HG02884 (cell line): ENCODE data around the gene PRLH.

ENCODE experiments used
- ATAC-seq: cut with Tn5 transposase; IDR thresholded peaks from one replicate; pipeline ENCODE4 v1.9.1; 2021; ENCODE audit warnings: mild to moderate bottlenecking, moderate library complexity; ENCODE audit not compliant: unreplicated experiment

The PRLH gene

DNA sequence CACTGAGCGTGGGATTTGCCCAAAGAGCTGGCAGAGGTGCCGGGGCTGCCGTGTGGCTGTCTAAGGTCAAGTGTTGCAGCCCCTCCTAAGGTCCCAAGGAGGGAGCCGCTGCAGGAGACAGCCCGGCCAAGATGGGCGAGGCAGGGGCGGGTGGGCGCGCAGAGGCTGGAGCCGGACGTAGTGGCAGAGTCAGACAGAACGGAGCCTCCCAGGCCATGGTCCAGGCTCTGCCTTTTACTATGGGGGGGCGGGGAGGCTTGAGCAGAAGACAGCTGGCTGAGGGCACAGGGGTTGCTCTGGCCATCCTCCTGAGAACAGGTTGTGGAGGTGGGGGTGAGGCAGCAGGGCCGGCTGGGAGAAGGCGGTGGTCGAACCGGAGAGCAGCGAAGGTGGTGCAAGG is 27.5 kb upstream of the PRLH start:
- ATAC-seq, result no peak

DNA sequence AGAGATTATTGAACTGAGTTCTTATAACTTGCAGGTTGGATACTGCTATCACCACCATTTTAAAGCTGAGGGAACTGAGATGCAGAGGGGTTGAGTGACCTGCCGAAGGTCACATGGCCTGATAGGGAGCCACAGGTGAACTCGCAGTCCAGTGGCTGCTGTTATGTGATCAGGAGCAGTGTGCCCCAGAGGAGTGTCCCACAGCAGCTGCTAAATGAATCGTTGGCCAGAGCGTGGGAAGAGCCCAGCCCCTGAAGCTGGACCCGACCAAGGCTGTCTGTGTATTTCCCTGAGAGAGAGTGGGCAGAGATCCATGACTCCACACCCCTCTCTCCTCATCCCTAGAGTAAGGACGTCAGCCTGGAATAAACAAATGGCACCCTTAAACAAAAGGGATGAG is 26.7 kb upstream of the PRLH start:
- no peak for ATAC-seq

DNA sequence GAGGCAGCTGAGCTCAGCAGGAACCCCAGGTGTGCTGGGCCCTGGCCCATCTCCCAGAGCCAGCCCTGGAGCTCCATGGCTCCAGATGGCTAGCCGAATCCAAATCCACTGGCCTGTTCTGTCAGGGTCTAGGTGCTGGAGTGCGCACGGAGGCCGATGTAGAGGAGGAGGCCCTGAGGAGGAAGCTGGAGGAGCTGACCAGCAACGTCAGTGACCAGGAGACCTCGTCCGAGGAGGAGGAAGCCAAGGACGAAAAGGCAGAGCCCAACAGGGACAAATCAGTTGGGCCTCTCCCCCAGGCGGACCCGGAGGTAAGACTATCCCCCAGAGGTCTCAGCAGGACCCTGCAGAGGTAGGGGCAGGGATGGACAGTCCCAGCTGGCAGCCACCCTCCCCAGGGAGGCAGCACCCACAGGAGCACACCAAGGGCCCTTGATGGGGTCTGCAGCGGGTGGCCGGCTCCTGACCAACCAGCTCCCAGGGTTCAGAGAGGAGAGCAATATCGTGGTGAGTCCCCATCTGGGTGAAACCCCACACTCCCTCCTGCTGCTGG is 26.1 kb upstream of the PRLH start:
- no peak for ATAC-seq

DNA sequence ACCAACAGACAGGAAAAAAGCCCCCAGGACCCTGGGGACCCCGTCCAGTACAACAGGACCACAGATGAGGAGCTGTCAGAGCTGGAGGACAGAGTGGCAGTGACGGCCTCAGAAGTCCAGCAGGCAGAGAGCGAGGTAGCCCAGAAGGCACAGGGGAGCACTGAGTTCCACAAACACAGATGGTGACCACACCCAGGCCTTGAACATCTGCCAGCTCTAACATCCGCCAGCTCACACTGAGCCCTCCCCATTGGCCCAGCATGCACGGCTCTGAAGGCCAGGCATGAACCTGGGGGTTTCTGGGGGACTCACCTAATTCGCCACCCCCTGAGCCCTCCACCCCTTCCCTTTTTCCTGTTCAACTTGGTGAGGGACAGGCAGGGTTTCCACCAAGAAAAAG is 25.6 kb upstream of the PRLH start:
- ATAC-seq, result no peak

DNA sequence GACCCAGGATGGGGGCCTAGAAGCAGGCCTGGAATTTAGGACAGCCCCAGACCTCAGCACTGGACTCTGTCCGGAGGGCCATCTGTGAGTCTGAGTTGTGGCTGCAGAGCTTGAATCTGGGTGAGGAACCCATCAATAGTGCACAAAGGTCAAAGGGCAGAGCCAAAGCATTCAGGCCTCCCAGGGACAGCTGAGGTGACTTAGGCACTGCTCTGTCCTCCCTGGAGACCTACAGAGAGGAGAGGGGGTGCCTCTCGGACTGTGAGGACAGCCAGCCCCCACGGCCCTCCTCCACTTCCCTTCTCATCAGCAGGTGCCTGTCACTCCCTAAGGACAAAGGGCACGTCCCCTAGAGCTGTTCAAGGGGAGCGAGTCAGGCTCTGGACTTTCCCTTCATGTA is 25.1 kb upstream of the PRLH start:
- no peak for ATAC-seq

DNA sequence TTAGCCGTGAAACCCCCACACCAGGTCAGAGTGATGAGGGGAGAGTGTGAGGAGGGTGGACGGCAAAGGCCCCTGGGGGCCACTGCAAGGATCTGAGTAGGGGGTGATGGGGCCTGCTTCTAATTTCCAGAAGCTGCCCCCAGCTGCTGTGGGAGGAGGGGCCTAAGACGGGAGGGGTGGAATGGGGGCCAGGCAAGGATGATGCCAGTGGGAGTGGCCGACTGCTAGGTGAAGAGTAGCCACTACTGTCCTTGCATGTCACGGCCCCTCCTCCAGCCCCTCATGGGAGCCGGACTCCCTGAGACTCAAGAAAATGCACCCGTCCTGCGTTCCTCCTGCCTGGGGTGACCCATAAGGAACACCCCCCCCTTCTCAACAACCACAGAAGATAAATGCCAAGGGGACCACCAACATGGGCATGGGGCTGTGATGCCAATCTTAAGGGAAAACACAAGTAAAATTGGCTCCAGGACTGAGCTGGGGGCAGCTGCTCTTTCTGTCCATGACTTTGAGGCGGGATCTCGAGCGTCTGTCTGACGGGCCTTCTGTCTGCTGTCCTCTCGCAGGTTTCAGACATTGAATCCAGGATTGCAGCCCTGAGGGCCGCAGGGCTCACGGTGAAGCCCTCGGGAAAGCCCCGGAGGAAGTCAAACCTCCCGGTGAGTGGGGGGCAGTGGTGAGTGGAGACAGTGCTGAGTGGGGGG is 24.2 kb upstream of the PRLH start:
- no peak for ATAC-seq

DNA sequence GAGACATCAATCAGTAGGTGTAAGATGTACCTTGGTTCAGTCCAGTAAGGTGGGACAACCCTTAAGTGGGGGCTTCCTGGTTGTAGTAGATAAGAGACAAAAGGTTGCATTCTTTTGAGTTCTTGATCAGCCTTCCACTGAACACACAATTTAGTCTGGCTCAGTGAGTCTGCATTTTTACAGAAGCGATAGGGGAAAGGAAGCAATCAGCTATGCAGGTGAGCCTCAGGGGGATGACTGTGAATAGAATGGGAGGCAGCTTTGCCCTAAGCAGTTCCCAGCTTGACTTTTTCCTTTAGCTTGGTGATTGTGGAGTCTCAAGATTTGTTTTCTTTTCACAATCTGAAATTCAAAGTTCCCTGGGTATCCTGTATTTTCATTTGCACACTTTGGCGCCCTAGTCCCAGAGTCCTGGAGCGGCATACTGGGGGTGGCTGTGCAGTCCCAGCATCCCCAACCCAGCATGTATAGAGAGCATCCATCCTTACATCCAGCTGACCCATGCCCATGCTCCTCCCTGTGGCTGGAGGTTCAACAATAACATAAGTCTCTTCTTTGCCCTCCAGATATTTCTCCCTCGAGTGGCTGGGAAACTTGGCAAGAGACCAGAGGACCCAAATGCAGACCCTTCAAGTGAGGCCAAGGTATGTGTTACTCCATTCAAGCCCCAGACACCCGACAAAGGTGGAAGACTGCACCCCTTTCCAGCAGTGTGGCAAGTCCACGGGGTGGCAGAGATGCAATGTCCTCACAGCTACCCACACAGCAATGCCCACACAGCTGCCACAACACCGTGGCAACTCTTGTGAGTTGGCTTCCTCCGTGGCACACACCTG is 20.1 kb upstream of the PRLH start:
- ATAC-seq, result no peak

DNA sequence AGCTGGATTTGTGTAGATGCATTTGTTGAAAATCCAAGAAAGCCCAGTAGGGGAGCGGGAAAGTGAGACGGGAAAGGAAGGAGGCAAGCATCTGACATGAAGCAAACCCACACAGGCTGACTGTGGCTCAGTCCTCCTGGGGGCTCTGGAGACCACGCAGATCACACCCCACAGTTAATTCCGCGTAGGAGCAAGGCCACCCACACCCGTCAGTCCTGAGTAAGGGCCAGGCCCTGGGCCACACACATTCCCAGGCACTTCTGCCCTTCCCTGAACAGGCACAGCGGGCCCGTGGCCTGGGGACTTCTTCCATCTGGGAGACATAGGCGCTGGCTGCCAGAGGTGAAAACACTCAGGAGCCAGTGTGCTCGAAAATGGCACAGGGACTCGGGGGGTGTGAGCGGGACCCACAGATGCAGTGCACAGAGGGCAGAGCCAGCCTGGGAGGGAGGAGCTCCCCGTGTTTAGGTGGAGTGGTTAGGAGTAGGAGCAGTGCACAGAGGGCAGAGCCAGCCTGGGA is 19.4 kb upstream of the PRLH start:
- ATAC-seq, result no peak

DNA sequence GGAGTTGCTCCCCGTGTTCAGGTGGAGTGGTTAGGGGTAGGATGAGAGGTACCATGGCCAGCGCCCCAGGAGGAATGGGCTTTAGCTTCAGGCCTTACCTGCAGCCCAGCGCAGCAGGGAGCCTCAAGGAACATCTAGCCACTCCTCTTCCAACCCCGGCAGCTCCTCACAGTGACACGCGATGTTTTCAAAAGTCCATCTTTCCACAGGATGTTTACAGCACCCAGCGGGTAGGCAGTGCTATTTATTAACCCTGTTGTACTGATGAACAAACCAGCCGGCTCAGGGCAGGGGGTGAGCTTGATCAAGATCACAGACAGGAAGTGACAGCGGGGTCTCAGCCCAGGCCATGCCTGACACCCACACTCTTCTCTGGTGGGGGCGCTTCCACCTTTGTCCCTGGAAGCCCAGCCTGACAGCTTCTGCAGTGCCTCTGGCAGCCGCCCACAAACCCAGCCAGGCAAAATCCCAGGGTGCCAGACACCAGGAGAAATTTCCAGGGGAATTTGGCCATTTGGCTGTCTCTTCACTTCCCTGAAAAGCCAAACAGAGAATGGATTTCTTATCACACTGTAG is 18.4 kb upstream of the PRLH start:
- no peak for ATAC-seq

DNA sequence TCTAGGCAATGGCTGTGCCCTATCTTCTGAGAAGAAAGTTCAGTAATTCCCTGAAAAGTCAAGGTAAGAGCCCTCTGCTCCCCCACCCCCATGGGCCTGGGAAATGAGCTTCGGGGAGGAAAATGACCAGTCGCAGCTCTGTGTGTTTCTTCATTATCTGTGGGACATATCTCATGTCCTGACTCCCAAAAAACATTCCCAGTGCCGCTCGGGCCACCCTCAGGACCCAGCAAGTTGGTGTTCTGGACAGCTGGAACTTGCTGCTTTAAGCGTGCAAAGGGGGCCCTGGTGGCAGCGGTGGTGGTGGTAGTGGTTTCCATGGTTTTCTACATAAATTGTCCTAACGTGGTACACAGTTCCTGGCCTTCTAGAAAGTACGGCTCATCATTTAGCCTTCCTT is 17.2 kb upstream of the PRLH start:
- ATAC-seq, result no peak

DNA sequence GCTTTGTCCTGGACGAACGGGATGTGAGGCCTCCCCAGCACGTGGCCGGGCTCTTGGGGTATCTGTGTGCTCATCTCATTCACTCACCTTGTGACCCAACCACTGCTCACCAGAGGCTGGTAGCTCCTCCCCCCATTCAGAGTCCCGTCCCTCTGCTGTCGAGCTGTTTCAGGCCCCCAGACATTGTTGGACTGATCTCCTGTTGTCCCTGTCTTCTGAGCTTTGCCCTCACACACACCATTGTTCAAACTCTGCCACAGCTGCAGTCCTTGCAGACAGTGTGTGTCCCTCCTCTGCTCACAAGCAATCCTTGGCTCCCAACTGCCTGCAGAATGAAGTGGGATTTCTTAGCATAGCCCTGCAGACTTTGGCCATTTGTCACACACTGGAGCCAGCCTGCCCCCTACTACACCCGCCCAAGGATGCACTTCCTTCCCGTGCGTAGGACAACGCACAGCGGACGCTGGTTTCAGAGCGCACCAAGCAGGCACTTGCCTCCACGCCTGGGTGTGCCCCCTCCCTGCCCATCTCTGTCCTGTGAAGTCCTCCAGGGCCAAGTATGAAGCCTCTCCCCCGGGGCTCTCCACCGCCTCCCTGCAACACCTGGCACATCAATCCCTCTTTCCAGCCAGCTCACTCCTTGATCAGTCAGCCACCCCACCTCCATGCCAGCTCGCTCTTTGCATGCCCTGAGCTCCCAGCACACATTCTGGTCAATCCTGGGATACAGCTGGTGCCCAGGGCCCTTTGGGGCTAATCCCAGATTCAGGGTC is 16.5 kb upstream of the PRLH start:
- no peak for ATAC-seq

DNA sequence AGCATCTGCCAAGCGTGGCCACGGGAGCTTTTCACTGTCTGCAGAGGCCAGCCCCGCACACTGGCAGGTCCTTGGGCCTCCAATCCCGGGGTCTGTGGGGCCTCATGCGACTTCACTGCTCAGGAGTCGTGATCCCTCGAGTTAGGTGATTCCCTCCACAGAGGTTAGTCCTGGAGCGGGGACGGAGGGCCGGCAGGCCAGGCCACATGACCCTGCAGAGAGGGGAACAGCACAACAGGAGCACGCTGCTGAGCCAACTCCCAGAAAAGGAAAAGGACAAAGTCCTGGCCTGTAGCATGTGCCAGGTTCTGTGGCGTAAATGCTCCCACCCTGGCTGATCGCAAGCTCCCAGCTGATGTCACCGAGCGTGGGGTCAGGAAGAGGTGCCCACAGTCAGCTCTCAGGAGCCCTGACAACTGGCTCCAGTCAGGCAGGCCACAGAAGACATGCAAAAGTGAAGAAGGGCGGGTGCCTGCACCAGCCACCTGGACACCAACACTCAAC is 15.3 kb upstream of the PRLH start:
- no peak for ATAC-seq

DNA sequence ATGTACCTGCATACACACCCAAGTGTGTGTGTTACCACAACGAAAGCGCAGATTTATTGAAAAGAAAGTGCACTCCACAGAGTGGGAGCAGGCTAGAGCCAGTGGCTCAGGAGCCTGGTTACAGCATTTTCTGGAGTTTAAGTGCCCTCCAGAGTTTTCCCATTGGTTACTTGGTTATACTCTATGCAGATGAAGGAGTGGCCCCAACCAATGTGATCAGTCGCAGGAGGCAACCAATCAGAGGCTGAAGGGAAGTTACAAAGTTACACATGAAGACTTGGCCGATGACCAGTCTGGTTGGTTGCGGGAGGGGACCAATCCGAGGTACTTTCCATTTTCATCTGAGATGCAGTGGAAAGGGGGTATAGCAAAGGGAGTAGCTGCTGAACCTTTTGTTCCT is 13.5 kb upstream of the PRLH start:
- no peak for ATAC-seq

DNA sequence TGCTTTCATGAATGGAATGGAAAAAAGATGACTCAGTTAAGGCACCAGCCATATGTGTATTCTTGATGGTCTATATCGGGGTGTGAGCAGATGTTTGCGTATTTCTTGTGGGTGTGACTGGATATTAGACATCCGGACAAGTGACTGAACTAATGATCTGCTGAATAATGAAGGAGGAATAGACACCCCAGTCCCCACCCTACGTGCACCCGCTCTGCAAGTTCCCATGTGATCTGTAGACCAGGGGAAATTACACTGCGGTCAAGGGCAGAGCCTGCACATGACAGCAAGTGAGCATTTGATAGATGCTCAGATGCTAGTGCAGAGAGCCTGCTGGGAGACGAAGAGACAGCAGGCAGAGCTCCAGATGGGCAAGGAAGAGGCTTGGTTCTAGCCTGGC is 12.4 kb upstream of the PRLH start:
- no peak for ATAC-seq

DNA sequence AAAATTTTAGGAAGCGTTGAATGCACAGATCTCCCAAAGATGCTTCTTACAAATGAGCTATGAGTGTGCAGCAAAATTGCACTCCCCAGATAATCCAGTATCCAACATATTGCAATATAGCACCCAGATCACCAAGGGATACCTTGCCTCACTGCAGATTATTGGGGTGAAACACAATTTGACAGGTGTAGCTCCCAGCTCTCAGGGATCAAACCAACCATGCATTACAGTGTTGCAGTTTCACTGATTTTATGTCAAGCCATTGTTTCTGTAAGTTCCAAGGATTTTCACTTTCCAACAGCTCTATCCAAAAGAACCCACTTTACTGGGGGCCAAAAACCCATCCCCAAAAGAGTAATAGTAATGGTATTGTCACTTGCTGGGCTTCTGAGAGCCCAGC is 10.8 kb upstream of the PRLH start:
- no peak for ATAC-seq

DNA sequence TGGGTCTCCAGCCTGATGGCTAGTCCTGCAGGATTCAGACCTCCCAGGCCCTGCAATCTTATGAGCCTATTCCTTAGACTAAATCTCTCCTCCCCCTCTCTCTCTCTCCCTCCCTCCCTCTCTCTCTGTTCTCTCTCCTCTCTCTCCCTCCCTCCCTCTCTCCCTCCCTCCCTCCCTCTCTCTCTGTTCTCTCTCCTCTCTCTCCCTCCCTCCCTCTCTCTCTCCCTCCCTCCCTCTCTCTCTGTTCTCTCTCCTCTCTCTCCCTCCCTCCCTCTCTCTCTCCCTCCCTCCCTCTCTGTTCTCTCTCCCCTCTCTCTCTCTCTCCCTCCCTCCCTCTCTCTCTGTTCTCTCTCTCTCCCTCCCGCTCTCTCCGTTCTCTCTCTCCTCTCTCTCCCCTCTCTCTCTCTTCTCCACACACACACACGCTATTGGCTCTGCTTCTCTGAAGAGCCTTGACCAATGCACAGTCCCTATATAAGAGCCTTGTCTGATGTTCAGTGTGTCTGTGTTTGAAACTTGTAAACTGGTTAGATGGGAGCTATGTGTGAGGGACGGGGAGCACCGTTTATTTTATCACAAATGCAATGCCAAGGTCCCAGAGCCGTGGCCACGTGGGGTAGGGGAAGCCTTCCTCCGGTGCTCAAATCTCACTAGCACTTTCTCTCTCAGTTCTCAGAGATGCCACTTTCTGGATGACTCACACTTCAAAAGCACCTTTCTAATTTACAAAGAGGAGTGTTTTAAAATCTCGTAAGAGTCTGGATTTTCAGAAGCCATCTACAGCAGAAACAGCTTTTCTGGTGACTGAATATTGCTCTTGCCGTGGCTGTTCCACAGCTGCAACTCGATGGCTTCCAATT is 9.4 kb upstream of the PRLH start:
- ATAC-seq, result peak; percentile 95

DNA sequence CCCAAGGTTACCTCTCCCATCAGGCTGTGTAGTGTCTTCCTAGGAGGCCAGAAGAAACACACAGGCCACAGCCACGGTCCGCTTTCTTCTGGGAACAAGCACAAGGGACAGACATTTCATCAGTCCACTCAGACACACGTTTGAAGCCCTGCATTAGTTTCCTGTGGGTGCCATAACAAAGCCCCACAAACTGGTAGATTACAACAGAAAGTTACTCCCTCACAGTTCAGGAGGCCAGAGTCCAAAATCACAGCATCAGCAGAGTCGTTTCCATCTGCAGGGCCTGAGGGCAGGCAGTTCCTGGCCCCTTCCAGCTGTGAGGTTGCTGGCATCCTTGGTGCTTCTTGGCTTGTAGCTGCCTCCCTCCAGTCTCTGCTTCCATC is 8.8 kb upstream of the PRLH start:
- ATAC-seq, result peak; percentile 19

DNA sequence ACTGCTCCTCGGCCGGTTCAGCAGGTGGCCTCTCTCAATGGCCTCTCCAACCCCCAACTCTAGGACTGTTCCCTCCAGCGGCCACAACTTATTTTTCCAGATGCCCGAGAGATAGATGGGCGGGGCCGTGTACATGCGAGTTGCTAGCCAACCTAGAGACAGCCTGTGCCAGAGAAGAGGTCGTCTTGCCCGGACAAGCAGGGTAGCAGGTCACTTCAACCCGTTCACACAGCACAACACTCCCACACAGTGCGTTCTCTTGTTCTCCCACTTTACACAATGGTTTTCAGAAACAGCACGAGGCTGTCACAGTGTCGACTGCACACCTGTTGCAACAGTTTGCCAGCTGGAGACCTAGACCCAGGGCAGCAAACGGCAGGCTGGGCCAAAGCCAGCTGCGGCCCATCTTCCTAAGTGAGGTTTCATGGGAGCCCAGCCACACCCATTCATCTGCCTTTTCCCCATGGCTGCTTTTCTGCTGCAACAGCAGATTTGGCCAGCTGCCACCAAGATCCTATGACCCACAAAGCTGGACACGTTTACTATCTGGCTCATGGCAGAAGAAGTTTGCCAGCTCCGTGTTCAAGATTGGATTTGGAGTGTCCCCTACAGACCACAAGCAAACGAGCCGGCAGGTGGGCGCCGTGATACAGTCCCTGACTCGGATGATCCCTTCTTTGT is 7.3 kb upstream of the PRLH start:
- no peak for ATAC-seq

DNA sequence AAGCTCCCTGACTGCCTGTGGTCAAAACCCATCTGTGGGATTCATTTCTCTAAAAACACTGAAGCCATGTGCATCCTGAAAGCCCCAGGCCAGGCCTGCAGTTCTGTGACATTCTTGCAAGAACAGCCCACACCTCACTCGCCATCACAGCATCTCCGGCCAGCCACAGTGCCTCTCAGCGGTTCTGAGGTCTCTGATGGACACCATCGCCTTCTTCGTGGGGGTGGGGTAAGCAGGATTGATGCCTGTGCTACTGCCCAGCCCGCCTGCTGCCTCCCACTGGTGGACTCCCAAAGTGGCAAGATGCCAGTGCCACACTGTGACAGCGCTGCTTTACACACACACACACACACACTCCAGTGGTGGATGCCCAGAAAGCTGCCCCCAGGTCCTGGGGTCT is 5.2 kb upstream of the PRLH start:
- no peak for ATAC-seq
